IMR-90 (cell line): ENCODE measurements around the gene HMGCS2. TPM values are rescaled to one million over a fixed set of nuclear protein-coding genes. Genes with fewer than 3 reads are reported as not detected.

ENCODE experiments used
- ATAC-seq: fragments of 200-7000 bp; cut with Tn5 transposase; 2 replicates; pipeline ENCODE4 v1.9.1; 2020; ENCODE audit warnings: low read depth, mild to moderate bottlenecking, moderate library complexity
- BruUV-seq: library from RNA; stranded (reverse); fragments of 400-500 nt; replicated peaks from 2 replicates; lab custom pipeline; 2021; lab: Mats Ljungman, UMichigan
- CTCF ChIA-PET: fragments of 300-600 bp; formaldehyde crosslinking; extraction: SDS; loops from one replicate; lab custom pipeline; 2021; ENCODE audit warnings: antibody characterized with exemption; lab: Yijun Ruan, JAX
- POLR2A ChIA-PET: fragments of 300-600 bp; sonication (Branson Sonifier 250); formaldehyde crosslinking; loops from one replicate; lab custom pipeline; 2022; ENCODE audit warnings: antibody characterized with exemption; ENCODE audit not compliant: unreplicated experiment; lab: Charles Lee
- DNase-seq: peaks from one replicate; pipeline ENCODE4 v3.0.0; 2013
- H2AFZ ChIP-seq: replicated peaks from 2 replicates; pipeline ENCODE3; 2013; ENCODE audit warnings: low read length, mild to moderate bottlenecking; ENCODE audit not compliant: poor library complexity
- H2AK5ac ChIP-seq: 2 replicates; pipeline ENCODE4 v1.6.1; 2013; ENCODE audit warnings: low read depth, low read length, inconsistent platforms
- H2AK9ac ChIP-seq: replicated peaks from 2 replicates; pipeline ENCODE3; 2013; ENCODE audit warnings: mild to moderate bottlenecking, low read depth, low read length, moderate library complexity; ENCODE audit not compliant: poor library complexity
- H2BK120ac ChIP-seq: 2 replicates; pipeline ENCODE4 v1.6.1; 2013; ENCODE audit warnings: low read depth, low read length, inconsistent platforms
- H2BK15ac ChIP-seq: 3 replicates; pipeline ENCODE4 v1.6.1; 2013; ENCODE audit warnings: low read depth, low read length, inconsistent platforms
- H2BK20ac ChIP-seq: 2 replicates; pipeline ENCODE4 v1.6.1; 2013; ENCODE audit warnings: low read depth, mild to moderate bottlenecking, inconsistent platforms, low read length, moderate library complexity
- H2BK5ac ChIP-seq: 2 replicates; pipeline ENCODE4 v1.6.1; 2013; ENCODE audit warnings: mild to moderate bottlenecking, low read depth, low read length, inconsistent platforms; ENCODE audit not compliant: poor library complexity, severe bottlenecking
- H3K14ac ChIP-seq: replicated peaks from 2 replicates; pipeline ENCODE4 v1.6.1; 2013; ENCODE audit warnings: low read depth, low read length, inconsistent platforms
- H3K18ac ChIP-seq: 2 replicates; pipeline ENCODE4 v1.6.1; 2013; ENCODE audit warnings: low read depth, low read length, control low read depth
- H3K23ac ChIP-seq: 2 replicates; pipeline ENCODE4 v1.6.1; 2013; ENCODE audit warnings: low read depth, low read length, inconsistent platforms
- H3K27ac ChIP-seq: 2 replicates; pipeline ENCODE4 v1.5.1; 2013; ENCODE audit warnings: mild to moderate bottlenecking, control low read depth, low read length; ENCODE audit not compliant: insufficient read depth
- H3K27me3 ChIP-seq: 2 replicates; pipeline ENCODE4 v1.6.1; 2013; ENCODE audit warnings: low read length; ENCODE audit not compliant: control insufficient read depth, insufficient read depth
- H3K36me3 ChIP-seq: 2 replicates; pipeline ENCODE4 v1.6.1; 2013; ENCODE audit warnings: low read length, mixed read lengths; ENCODE audit not compliant: control insufficient read depth, insufficient read depth
- H3K4ac ChIP-seq: 2 replicates; pipeline ENCODE4 v1.6.1; 2013; ENCODE audit warnings: low read depth, low read length, inconsistent platforms
- H3K4me1 ChIP-seq: 2 replicates; pipeline ENCODE4 v1.6.1; 2013; ENCODE audit warnings: low read length, mixed read lengths; ENCODE audit not compliant: control insufficient read depth, insufficient read depth
- H3K4me2 ChIP-seq: 2 replicates; pipeline ENCODE4 v1.6.1; 2013; ENCODE audit warnings: low read depth, mild to moderate bottlenecking, control low read depth, low read length, moderate library complexity
- H3K4me3 ChIP-seq: 2 replicates; pipeline ENCODE4 v1.5.1; 2013; ENCODE audit warnings: low read depth, mild to moderate bottlenecking, control low read depth, low read length, moderate library complexity; ENCODE audit not compliant: insufficient read depth
- H3K56ac ChIP-seq: 2 replicates; pipeline ENCODE4 v1.6.1; 2013; ENCODE audit warnings: low read length, inconsistent platforms; ENCODE audit not compliant: insufficient read depth; ENCODE audit errors: extremely low read depth
- H3K79me1 ChIP-seq, 2 experiments: 2 replicates each; pipeline ENCODE4 v1.6.1; 2013; ENCODE audit warnings: low read length in 2 of 2, inconsistent platforms in 1 of 2, low read depth in 1 of 2
- H3K9ac ChIP-seq: 2 replicates; pipeline ENCODE4 v1.6.1; 2013; ENCODE audit warnings: low read depth, low read length, control low read depth
- H3K9me1 ChIP-seq: 2 replicates; pipeline ENCODE4 v1.6.1; 2013; ENCODE audit warnings: low read length, inconsistent platforms; ENCODE audit not compliant: insufficient read depth
- H3K9me3 ChIP-seq: 2 replicates; pipeline ENCODE4 v1.6.1; 2013; ENCODE audit warnings: low read length; ENCODE audit not compliant: control insufficient read depth, insufficient read depth
- H4K20me1 ChIP-seq: 2 replicates; pipeline ENCODE4 v1.6.1; 2013; ENCODE audit warnings: low read length, inconsistent platforms; ENCODE audit not compliant: insufficient read depth
- H4K5ac ChIP-seq: 2 replicates; pipeline ENCODE4 v1.6.1; 2013; ENCODE audit warnings: mild to moderate bottlenecking, low read depth, low read length, control low read depth
- H4K8ac ChIP-seq, 2 experiments: 2 replicates each; pipeline ENCODE4 v1.6.1; 2013; ENCODE audit warnings: low read depth in 2 of 2, low read length in 2 of 2, control low read depth in 1 of 2, inconsistent platforms in 1 of 2
- H4K91ac ChIP-seq: 2 replicates; pipeline ENCODE4 v1.6.1; 2013; ENCODE audit warnings: low read depth, low read length, inconsistent platforms; ENCODE audit not compliant: insufficient read depth
- BHLHE40 ChIP-seq: fragments of 150-350 bp; IDR thresholded peaks from 2 replicates; pipeline ENCODE4 v1.6.1; 2016; ENCODE audit warnings: mild to moderate bottlenecking, low read depth, low read length
- CEBPB ChIP-seq: IDR thresholded peaks from 2 replicates; pipeline ENCODE4 v1.6.1; 2012; ENCODE audit warnings: low read depth, low read length, improper control_type of control experiment
- CHD1 ChIP-seq: IDR thresholded peaks from 2 replicates; pipeline ENCODE4 v1.6.1; 2012; ENCODE audit warnings: low read depth, low read length, improper control_type of control experiment
- CTCF ChIP-seq: conservative IDR thresholded peaks from 2 replicates; pipeline ENCODE4 v1.5.1; 2012; ENCODE audit warnings: mild to moderate bottlenecking, low read depth, low read length, improper control_type of control experiment
- ELK1 ChIP-seq: fragments of 150-350 bp; IDR thresholded peaks from 2 replicates; pipeline ENCODE4 v1.6.1; 2016; ENCODE audit warnings: low read depth, mild to moderate bottlenecking, low read length, moderate library complexity, borderline replicate concordance
- FOS ChIP-seq: fragments of 150-350 bp; IDR thresholded peaks from 2 replicates; pipeline ENCODE4 v1.6.1; 2016; ENCODE audit warnings: low read depth, low read length
- MAFK ChIP-seq: IDR thresholded peaks from 2 replicates; pipeline ENCODE4 v1.6.1; 2012; ENCODE audit warnings: low read depth, low read length, improper control_type of control experiment
- MAZ ChIP-seq: IDR thresholded peaks from 2 replicates; pipeline ENCODE4 v1.6.1; 2012; ENCODE audit warnings: low read depth, mild to moderate bottlenecking, low read length, improper control_type of control experiment, moderate library complexity, borderline replicate concordance
- MXI1 ChIP-seq: IDR thresholded peaks from 2 replicates; pipeline ENCODE4 v1.6.1; 2012; ENCODE audit warnings: low read depth, mild to moderate bottlenecking, low read length, moderate library complexity, borderline replicate concordance
- NFE2L2 ChIP-seq: fragments of 150-350 bp; IDR thresholded peaks from 2 replicates; pipeline ENCODE4 v1.6.1; 2016; ENCODE audit warnings: low read depth, mild to moderate bottlenecking, low read length
- POLR2A ChIP-seq: IDR thresholded peaks from 2 replicates; pipeline ENCODE4 v1.6.1; 2012; ENCODE audit warnings: mild to moderate bottlenecking, low read depth, low read length
- RAD21 ChIP-seq: IDR thresholded peaks from 2 replicates; pipeline ENCODE4 v1.6.1; 2012; ENCODE audit warnings: low read length, improper control_type of control experiment
- RCOR1 ChIP-seq: IDR thresholded peaks from 2 replicates; pipeline ENCODE4 v1.6.1; 2012; ENCODE audit warnings: mild to moderate bottlenecking, low read length, improper control_type of control experiment; ENCODE audit not compliant: insufficient replicate concordance
- RFX5 ChIP-seq: IDR thresholded peaks from 2 replicates; pipeline ENCODE4 v1.8.0; 2012; ENCODE audit warnings: low read depth, mild to moderate bottlenecking, low read length, moderate library complexity
- SMC3 ChIP-seq: fragments of 150-350 bp; IDR thresholded peaks from 2 replicates; pipeline ENCODE4 v1.6.1; 2016; ENCODE audit warnings: low read depth, mild to moderate bottlenecking, antibody characterized with exemption, low read length, moderate library complexity
- USF2 ChIP-seq: fragments of 150-350 bp; IDR thresholded peaks from 2 replicates; pipeline ENCODE4 v1.6.1; 2017; ENCODE audit warnings: mild to moderate bottlenecking, antibody characterized with exemption, low read length, low read depth
- WGBS, 2 experiments: methylation state at CpG; one replicate each; pipeline versions ENCODE4 v1.1.5 to v1.1.7; 2013; ENCODE audit warnings: missing lambda C conversion rate in 2 of 2; ENCODE audit not compliant: insufficient read length in 1 of 2; ENCODE audit errors: extremely low coverage in 2 of 2; 5-methylcytosine and 5-hydroxymethylcytosine counted together
- dilution Hi-C: fragments of 300-500 bp; cut with HindIII; formaldehyde crosslinking; loops from one replicate; pipeline ENCODE4 v1.14.3; 2018; ENCODE audit warnings: low sequenced_read_pairs; ENCODE audit not compliant: unreplicated experiment
- in situ Hi-C: fragments of 300-500 bp; cut with MboI; formaldehyde crosslinking; loops from 3 replicates; pipeline ENCODE4 v1.14.3; 2019; ENCODE audit warnings: low sequenced_read_pairs, inconsistent platforms, mixed read lengths
- intact Hi-C: fragments of 100-400 bp; cut with micrococcal nuclease; formaldehyde crosslinking; loops from 2 replicates; pipeline ENCODE4 v1.10.0; 2022
- polyA plus RNA-seq, 3 experiments: library from polyadenylated mRNA; depleted of rRNA; stranded (reverse); fragments of >200 nt; gene quantifications; 2 replicates each; pipeline ENCODE4 v1.2.3, GENCODE V29; 2012; ENCODE audit warnings: low replicate concordance in 1 of 3
- total RNA-seq: library from RNA; depleted of rRNA; stranded (reverse); fragments of >200 nt; gene quantifications from 2 replicates; pipeline ENCODE4 v1.2.3, GENCODE V29; 2012

HMGCS2 gene
- total and polyA plus RNA-seq, 2 of the 4 experiments (the other 2 are of a cell fraction) = not detected

DNA sequence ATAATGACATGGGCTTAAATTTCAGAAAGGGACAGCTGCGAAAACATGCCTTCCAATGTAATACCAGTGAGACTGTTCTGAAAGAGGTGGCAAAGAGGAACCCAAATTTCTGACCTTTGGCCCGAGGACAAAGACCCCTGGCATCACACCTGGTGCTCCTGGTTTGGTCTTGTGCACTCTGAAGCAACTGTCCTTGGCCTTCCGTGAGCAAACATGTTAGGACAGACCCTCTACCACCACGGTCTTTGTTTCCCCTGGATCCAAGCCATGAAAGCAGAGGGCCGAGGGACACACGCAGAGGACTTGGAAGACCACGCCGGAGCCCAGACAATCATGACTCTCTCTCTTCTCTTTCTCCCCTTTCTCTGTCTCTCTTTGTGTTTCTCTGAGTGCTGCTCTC lies 36.5 kb upstream of the HMGCS2 start:
- CTCF ChIA-PET = no interaction called here
- no TSS peak for BruUV-seq
- peaks cover 12% of the 10 kb centered on the region for H3K27me3 ChIP-seq

More for the DNA sequence above, 36.5 kb upstream of the HMGCS2 start:
- Histone ChIP-seq H3K27ac (no peak overlapping the region), H2AK5ac (no peak overlapping the region), H3K4ac (no peak overlapping the region), H2AK9ac (no peak overlapping the region), H4K20me1 (no peaks in the 10 kb centered on the region), H3K4me2 (no peak overlapping the region), H3K9me3 (no peaks in the 10 kb centered on the region), H3K56ac (no peak overlapping the region), H3K23ac (no peak overlapping the region), H2AFZ (no peak overlapping the region), H4K91ac (no peak overlapping the region), H2BK20ac (no peak overlapping the region), H3K18ac (no peak overlapping the region), H2BK15ac (no peak overlapping the region), H2BK120ac (no peak overlapping the region), H3K4me1 (peaks cover 5% of the 10 kb centered on the region), H2BK5ac (no peak overlapping the region), H3K9ac (no peak overlapping the region), H4K5ac (no peak overlapping the region), H4K8ac (no peak overlapping the region), H3K9me1 (no peaks in the 10 kb centered on the region), H3K36me3 (no peaks in the 10 kb centered on the region), H3K79me1 (no peaks in the 10 kb centered on the region), H3K4me3 (no peak overlapping the region), H3K14ac (no peak overlapping the region)
- 89% methylated on average over 5 of the region's 8 CpGs; no CpG with 5 or more reads in 1 of the 2 experiments for WGBS, 2 experiments
- dilution Hi-C loops (no loop called here), in situ Hi-C loops (no loop called here), intact Hi-C loops (loop anchor here (5.0 kb wide), 1 partner anchor 137 kb away; no protein-coding TSS in a partner anchor)
- POLR2A ChIA-PET = no interaction called here
- TF ChIP-seq MAFK = no peak
- no peak for TF ChIP-seq NFE2L2
- TF ChIP-seq CEBPB = no peak
- no peak for TF ChIP-seq MAZ
- TF ChIP-seq POLR2A = no peak
- TF ChIP-seq RCOR1 = no peak
- TF ChIP-seq RAD21 = no peak
- TF ChIP-seq CTCF = no peak
- no peak for TF ChIP-seq ELK1
- TF ChIP-seq SMC3 = no peak
- no peak for TF ChIP-seq BHLHE40
- no peak for TF ChIP-seq FOS
- no peak for TF ChIP-seq CHD1
- no peak for TF ChIP-seq RFX5
- no peak for TF ChIP-seq USF2
- TF ChIP-seq MXI1 = no peak
- DNase-seq (no peak), ATAC-seq (no peak)
